PC-9 (cell line): ENCODE measurements around the gene DGCR2. TPM values are rescaled to one million over a fixed set of nuclear protein-coding genes. Genes with fewer than 3 reads are reported as not detected.

ENCODE experiments used
- BruUV-seq: library from RNA; stranded (reverse); fragments of 400-500 nt; replicated peaks from 2 replicates; lab custom pipeline; 2021; lab: Mats Ljungman, UMichigan
- CTCF ChIA-PET: fragments of 300-600 bp; sonication (Branson Sonifier 250); formaldehyde crosslinking; loops from one replicate; lab custom pipeline; 2022; ENCODE audit warnings: antibody characterized with exemption; lab: Charles Lee
- POLR2A ChIA-PET: fragments of 300-600 bp; sonication (Branson Sonifier 250); formaldehyde crosslinking; loops from one replicate; lab custom pipeline; 2022; ENCODE audit warnings: antibody characterized with exemption; ENCODE audit not compliant: unreplicated experiment; lab: Charles Lee
- DNase-seq, 2 experiments: peaks; one replicate each; pipeline versions ENCODE4 v3.0.0 to v3.0.0-alpha.2; 2015 to 2022; ENCODE audit warnings: mixed read lengths in 1 of 2
- H2AFZ ChIP-seq: fragments of 200-600 bp; sonication (generic); 2 replicates; pipeline ENCODE4 v1.8.1; 2017; ENCODE audit warnings: antibody characterized with exemption
- H3F3A ChIP-seq: fragments of 200-600 bp; sonication (generic); 2 replicates; pipeline ENCODE4 v1.8.1; 2017; ENCODE audit warnings: antibody characterized with exemption, mild to moderate bottlenecking, low read depth; ENCODE audit not compliant: insufficient read depth
- H3K27ac ChIP-seq: fragments of 200-600 bp; sonication (generic); 2 replicates; pipeline ENCODE4 v1.6.1; 2016; ENCODE audit warnings: mixed run types
- H3K27me3 ChIP-seq: fragments of 200-600 bp; sonication (generic); 2 replicates; pipeline ENCODE4 v1.6.1; 2016; ENCODE audit warnings: low read depth, mixed run types; ENCODE audit not compliant: insufficient read depth
- H3K36me3 ChIP-seq: fragments of 200-600 bp; sonication (generic); 2 replicates; pipeline ENCODE4 v1.6.1; 2016; ENCODE audit warnings: low read depth, mixed run types
- H3K4me1 ChIP-seq: fragments of 200-600 bp; sonication (generic); replicated peaks from 2 replicates; pipeline ENCODE4 v1.6.1; 2016; ENCODE audit warnings: mixed run types; ENCODE audit not compliant: insufficient read depth
- H3K4me2 ChIP-seq: fragments of 200-600 bp; sonication (generic); 2 replicates; pipeline ENCODE4 v1.6.1; 2017; ENCODE audit warnings: mixed run types
- H3K4me3 ChIP-seq: fragments of 200-600 bp; sonication (generic); 2 replicates; pipeline ENCODE4 v1.6.1; 2016; ENCODE audit warnings: mixed run types
- H3K79me2 ChIP-seq: fragments of 200-600 bp; sonication (generic); 2 replicates; pipeline ENCODE4 v1.6.1; 2017; ENCODE audit warnings: low read depth, mixed run types
- H3K9me2 ChIP-seq: fragments of 200-600 bp; sonication (generic); 2 replicates; pipeline ENCODE4 v1.8.1; 2017; ENCODE audit warnings: mild to moderate bottlenecking; ENCODE audit not compliant: insufficient read depth
- H3K9me3 ChIP-seq: fragments of 200-600 bp; sonication (generic); 2 replicates; pipeline ENCODE4 v1.8.1; 2016; ENCODE audit warnings: low read depth; ENCODE audit not compliant: insufficient read depth
- H4K20me1 ChIP-seq: fragments of 200-600 bp; sonication (generic); 2 replicates; pipeline ENCODE4 v1.8.1; 2017; ENCODE audit not compliant: insufficient read depth
- CTCF ChIP-seq: fragments of 200-600 bp; sonication (generic); conservative IDR thresholded peaks from 2 replicates; pipeline ENCODE4 v1.6.1; 2017; ENCODE audit warnings: mixed run types, antibody characterized with exemption, mild to moderate bottlenecking, moderate library complexity
- EZH2 ChIP-seq: fragments of 200-600 bp; sonication (generic); IDR thresholded peaks from 2 replicates; pipeline ENCODE4 v1.8.0; 2017; ENCODE audit warnings: antibody characterized with exemption, low read depth
- intact Hi-C: fragments of 100-400 bp; cut with micrococcal nuclease; formaldehyde crosslinking; loops from one replicate; pipeline ENCODE4 v1.10.0; 2022; ENCODE audit not compliant: unreplicated experiment
- total RNA-seq: library from RNA; stranded (reverse); gene quantifications from 2 replicates; pipeline ENCODE4 v1.2.3, GENCODE V29; 2021

DGCR2 gene
- total RNA-seq, 1 experiment from 2014 or later = 37.6 TPM

GRCh38 chr22:19070397-19071169 is 51.6 kb downstream of the DGCR2 start:
- no peak overlapping the region for H3K4me3 ChIP-seq
- H4K20me1 ChIP-seq = 0 out of 2 replicates have a peak, but pooled peaks cover 4% of the 10 kb centered on the region
- no peak for DNase-seq
- BruUV-seq = no TSS peak
- TF ChIP-seq CTCF = no peak
- TF ChIP-seq EZH2 = no peak
- no peaks in the 10 kb centered on the region for H3F3A ChIP-seq
- POLR2A ChIA-PET = no interaction called here
- no peaks in the 10 kb centered on the region for H3K36me3 ChIP-seq
- H3K27ac ChIP-seq = no peak overlapping the region
- H3K4me1 ChIP-seq = no peaks in the 10 kb centered on the region
- CTCF ChIA-PET = no interaction called here
- no peaks in the 10 kb centered on the region for H3K79me2 ChIP-seq
- no peak overlapping the region for H2AFZ ChIP-seq
- intact Hi-C loops = no loop called here
- H3K4me2 ChIP-seq = no peak overlapping the region
- H3K9me2 ChIP-seq = no peaks in the 10 kb centered on the region
- H3K27me3 ChIP-seq = no peaks in the 10 kb centered on the region
- H3K9me3 ChIP-seq = no peaks in the 10 kb centered on the region

GRCh38 chr22:19069451-19069850 is 52.8 kb downstream of the DGCR2 start:
- Histone ChIP-seq H3K27me3 (no peaks in the 10 kb centered on the region), H3K79me2 (no peaks in the 10 kb centered on the region), H2AFZ (no peak overlapping the region), H3F3A (no peaks in the 10 kb centered on the region), H3K36me3 (no peaks in the 10 kb centered on the region), H3K9me3 (no peaks in the 10 kb centered on the region), H3K4me2 (no peak overlapping the region), H3K4me3 (no peak overlapping the region), H3K27ac (no peak overlapping the region), H3K9me2 (no peaks in the 10 kb centered on the region), H4K20me1 (0 out of 2 replicates have a peak, but pooled peaks cover 4% of the 10 kb centered on the region), H3K4me1 (no peaks in the 10 kb centered on the region)
- ChIA-PET CTCF (no interaction called here), POLR2A (no interaction called here)
- BruUV-seq = no TSS peak
- no peak for TF ChIP-seq CTCF
- TF ChIP-seq EZH2 = no peak
- no peak for DNase-seq
- intact Hi-C loops = no loop called here

- ChIA-PET CTCF (no interaction called here), POLR2A (no interaction called here)
- Histone ChIP-seq H3K27ac (no peak overlapping the region), H3K4me2 (no peak overlapping the region), H3K36me3 (no peaks in the 10 kb centered on the region), H3K79me2 (no peaks in the 10 kb centered on the region), H3K27me3 (no peaks in the 10 kb centered on the region), H2AFZ (no peak overlapping the region), H3K4me1 (no peaks in the 10 kb centered on the region), H3F3A (no peaks in the 10 kb centered on the region), H3K4me3 (no peak overlapping the region), H3K9me2 (no peaks in the 10 kb centered on the region), H3K9me3 (no peaks in the 10 kb centered on the region), H4K20me1 (0 out of 2 replicates have a peak, but pooled peaks cover 4% of the 10 kb centered on the region)
- no peak for DNase-seq
- intact Hi-C loops = no loop called here
- BruUV-seq = no TSS peak
- TF ChIP-seq EZH2 (no peak), CTCF (no peak)
Measured at GRCh38 chr22:19068784-19069271, 53.4 kb downstream of the DGCR2 start.
